ENCODE data around the gene FAM216B.

Gene FAM216B

GRCh38 chr13:42832341-42833096 lies 51.1 kb downstream of the FAM216B start:
- DNase-seq (ENCODE audit: low read depth in 2 of 3, low spot score in 1 of 3) = no peak

DNA sequence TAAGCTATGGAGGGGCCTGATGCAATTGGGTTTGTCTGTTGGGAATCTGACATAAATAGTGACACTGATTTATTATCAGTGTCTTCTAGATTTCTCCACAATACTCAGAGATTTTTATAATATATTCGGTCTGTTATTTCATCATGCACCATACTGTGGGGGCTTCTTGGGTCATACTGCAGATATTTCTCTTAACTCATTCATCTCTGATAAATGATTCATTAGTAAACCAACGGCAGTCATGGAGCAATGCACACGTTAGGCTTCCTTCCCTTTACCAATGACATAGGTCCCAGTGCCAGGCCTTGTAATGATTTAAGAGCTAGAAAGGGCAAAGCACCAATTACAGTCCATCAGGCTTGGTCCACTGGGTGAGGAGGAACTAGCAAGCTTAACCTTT lies 53.6 kb downstream of the FAM216B start:
- DNase-seq (ENCODE audit: low read depth in 2 of 3, low spot score in 1 of 3) = no peak

- no peak for DNase-seq (ENCODE audit: low read depth in 2 of 3, low spot score in 1 of 3)
Measured at GRCh38 chr13:42836930-42837690, 55.7 kb downstream of the FAM216B start.
